ENCODE results near the gene GGA1. TPM values are rescaled to one million over a fixed set of nuclear protein-coding genes. Genes with fewer than 3 reads are reported as not detected.

The GGA1 gene
- total and polyA plus RNA-seq, 2 of the 4 experiments (the other 2 are of a cell fraction) = 17.2 to 48.5 TPM

DNA sequence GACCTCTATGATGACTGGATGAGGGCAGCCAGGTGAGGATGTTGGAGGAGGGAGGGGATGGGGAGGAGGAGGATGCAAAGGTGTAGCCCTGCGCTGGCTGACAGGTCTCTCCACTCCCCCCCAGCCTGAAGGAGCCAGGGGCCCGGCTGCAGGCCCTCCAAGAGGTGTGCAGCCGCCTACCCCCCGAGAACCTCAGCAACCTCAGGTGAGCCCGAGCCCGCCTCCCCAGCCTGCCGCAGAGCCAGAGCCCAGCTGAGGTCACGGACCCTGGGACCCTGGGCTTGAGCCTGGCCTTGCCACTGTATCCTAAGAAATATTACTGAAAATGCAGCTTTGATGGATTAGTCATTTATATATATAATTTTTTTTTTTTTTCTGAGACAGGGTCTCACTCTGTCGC, 38.7 kb downstream of the GGA1 start:
- no peak overlapping the region for H2BK20ac ChIP-seq (ENCODE audit: low read depth, low read length)
- DNase-seq (no peak), ATAC-seq (ENCODE audit: low read depth) (no peak)
- peaks cover 65% of the 10 kb centered on the region for H3K36me3 ChIP-seq (ENCODE audit: control insufficient read depth, insufficient read depth, low read length)
- H3K4me1 ChIP-seq (ENCODE audit: control insufficient read depth, insufficient read depth, low read length) = peaks cover 4% of the 10 kb centered on the region
- H4K8ac ChIP-seq (ENCODE audit: low read depth in 2 of 2, low read length in 2 of 2) = no peak overlapping the region
- no peaks in the 10 kb centered on the region for H3K9me1 ChIP-seq (ENCODE audit: insufficient read depth, low read length)
- H2BK5ac ChIP-seq (ENCODE audit: low read depth, low read length, poor library complexity, severe bottlenecking) = no peak overlapping the region
- H2AK9ac ChIP-seq (replicated peaks; ENCODE audit: low read depth, low read length, poor library complexity) = no peak overlapping the region
- BruUV-seq (replicated peaks) = no TSS peak
- H3K9me3 ChIP-seq (ENCODE audit: control insufficient read depth, insufficient read depth, low read length) = no peaks in the 10 kb centered on the region
- no peak overlapping the region for H3K14ac ChIP-seq (replicated peaks; ENCODE audit: low read depth, low read length)
- ChIA-PET POLR2A (ENCODE audit: unreplicated experiment) (no interaction called here), CTCF (interaction anchor here (0.7 kb wide), 1 partner anchor 39 kb away, joined by 3 read pairs; the partner anchor contains the start of gene GGA1)
- H3K27me3 ChIP-seq (ENCODE audit: control insufficient read depth, insufficient read depth, low read length) = no peaks in the 10 kb centered on the region
- no peak overlapping the region for H3K56ac ChIP-seq (ENCODE audit: extremely low read depth, insufficient read depth, low read length)
- no peak overlapping the region for H2AK5ac ChIP-seq (ENCODE audit: low read depth, low read length)
- 100% methylated on average over 2 of the region's 9 CpGs; no CpG with 5 or more reads in 1 of the 2 experiments for WGBS, 2 experiments (ENCODE audit: extremely low coverage in 2 of 2, insufficient read length in 1 of 2)
- H3K27ac ChIP-seq (ENCODE audit: insufficient read depth, low read length) = no peak overlapping the region
- H2BK15ac ChIP-seq (ENCODE audit: low read depth, low read length) = no peak overlapping the region
- TF ChIP-seq, protein P1, sequence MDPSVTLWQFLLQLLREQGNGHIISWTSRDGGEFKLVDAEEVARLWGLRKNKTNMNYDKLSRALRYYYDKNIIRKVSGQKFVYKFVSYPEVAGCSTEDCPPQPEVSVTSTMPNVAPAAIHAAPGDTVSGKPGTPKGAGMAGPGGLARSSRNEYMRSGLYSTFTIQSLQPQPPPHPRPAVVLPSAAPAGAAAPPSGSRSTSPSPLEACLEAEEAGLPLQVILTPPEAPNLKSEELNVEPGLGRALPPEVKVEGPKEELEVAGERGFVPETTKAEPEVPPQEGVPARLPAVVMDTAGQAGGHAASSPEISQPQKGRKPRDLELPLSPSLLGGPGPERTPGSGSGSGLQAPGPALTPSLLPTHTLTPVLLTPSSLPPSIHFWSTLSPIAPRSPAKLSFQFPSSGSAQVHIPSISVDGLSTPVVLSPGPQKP (IDR thresholded peaks at IDR 0.05; ENCODE audit: borderline replicate concordance, low read depth, low read length) = no peak
- TF ChIP-seq SMC3 (IDR thresholded peaks at IDR 0.05; ENCODE audit: low read depth, low read length) (no peak), FOS (IDR thresholded peaks at IDR 0.05; ENCODE audit: low read depth, low read length) (no peak), MAZ (IDR thresholded peaks at IDR 0.05; ENCODE audit: borderline replicate concordance, low read depth, low read length) (no peak), RCOR1 (IDR thresholded peaks at IDR 0.05; ENCODE audit: insufficient replicate concordance, low read length) (no peak), POLR2A (IDR thresholded peaks at IDR 0.05; ENCODE audit: low read depth, low read length) (no peak), MAFK (IDR thresholded peaks at IDR 0.05; ENCODE audit: low read depth, low read length) (no peak), BHLHE40 (IDR thresholded peaks at IDR 0.05; ENCODE audit: low read depth, low read length) (no peak), CHD1 (IDR thresholded peaks at IDR 0.05; ENCODE audit: low read depth, low read length) (no peak), RFX5 (IDR thresholded peaks at IDR 0.05; ENCODE audit: low read depth, low read length) (no peak), NFE2L2 (IDR thresholded peaks at IDR 0.05; ENCODE audit: low read depth, low read length) (no peak), MXI1 (IDR thresholded peaks at IDR 0.05; ENCODE audit: borderline replicate concordance, low read depth, low read length) (no peak), CEBPB (IDR thresholded peaks at IDR 0.05; ENCODE audit: low read depth, low read length) (no peak), RAD21 (IDR thresholded peaks at IDR 0.05; ENCODE audit: low read length) (no peak)
- TF ChIP-seq, protein P2, sequence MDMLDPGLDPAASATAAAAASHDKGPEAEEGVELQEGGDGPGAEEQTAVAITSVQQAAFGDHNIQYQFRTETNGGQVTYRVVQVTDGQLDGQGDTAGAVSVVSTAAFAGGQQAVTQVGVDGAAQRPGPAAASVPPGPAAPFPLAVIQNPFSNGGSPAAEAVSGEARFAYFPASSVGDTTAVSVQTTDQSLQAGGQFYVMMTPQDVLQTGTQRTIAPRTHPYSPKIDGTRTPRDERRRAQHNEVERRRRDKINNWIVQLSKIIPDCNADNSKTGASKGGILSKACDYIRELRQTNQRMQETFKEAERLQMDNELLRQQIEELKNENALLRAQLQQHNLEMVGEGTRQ (IDR thresholded peaks at IDR 0.05; ENCODE audit: low read depth, low read length) = no peak
- TF ChIP-seq, protein P3, sequence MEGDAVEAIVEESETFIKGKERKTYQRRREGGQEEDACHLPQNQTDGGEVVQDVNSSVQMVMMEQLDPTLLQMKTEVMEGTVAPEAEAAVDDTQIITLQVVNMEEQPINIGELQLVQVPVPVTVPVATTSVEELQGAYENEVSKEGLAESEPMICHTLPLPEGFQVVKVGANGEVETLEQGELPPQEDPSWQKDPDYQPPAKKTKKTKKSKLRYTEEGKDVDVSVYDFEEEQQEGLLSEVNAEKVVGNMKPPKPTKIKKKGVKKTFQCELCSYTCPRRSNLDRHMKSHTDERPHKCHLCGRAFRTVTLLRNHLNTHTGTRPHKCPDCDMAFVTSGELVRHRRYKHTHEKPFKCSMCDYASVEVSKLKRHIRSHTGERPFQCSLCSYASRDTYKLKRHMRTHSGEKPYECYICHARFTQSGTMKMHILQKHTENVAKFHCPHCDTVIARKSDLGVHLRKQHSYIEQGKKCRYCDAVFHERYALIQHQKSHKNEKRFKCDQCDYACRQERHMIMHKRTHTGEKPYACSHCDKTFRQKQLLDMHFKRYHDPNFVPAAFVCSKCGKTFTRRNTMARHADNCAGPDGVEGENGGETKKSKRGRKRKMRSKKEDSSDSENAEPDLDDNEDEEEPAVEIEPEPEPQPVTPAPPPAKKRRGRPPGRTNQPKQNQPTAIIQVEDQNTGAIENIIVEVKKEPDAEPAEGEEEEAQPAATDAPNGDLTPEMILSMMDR (conservative IDR thresholded peaks at IDR 0.05; ENCODE audit: low read depth, low read length) = no peak
- peaks cover 0 to 17% of the 10 kb centered on the region in 2 experiments; a peak in 2 of 4 replicates for H3K79me1 ChIP-seq (ENCODE audit: low read depth in 1 of 2, low read length in 2 of 2)
- H3K4me2 ChIP-seq (ENCODE audit: low read depth, low read length) = no peak overlapping the region
- H3K18ac ChIP-seq (ENCODE audit: low read depth, low read length) = no peak overlapping the region
- no peak overlapping the region for H3K4me3 ChIP-seq (ENCODE audit: insufficient read depth, low read depth, low read length)
- no peak overlapping the region for H2BK120ac ChIP-seq (ENCODE audit: low read depth, low read length)
- intact Hi-C loops (cut with micrococcal nuclease) = no loop called here
- H4K91ac ChIP-seq (ENCODE audit: insufficient read depth, low read depth, low read length) = no peak overlapping the region
- no peak overlapping the region for H3K23ac ChIP-seq (ENCODE audit: low read depth, low read length)
- H3K4ac ChIP-seq (ENCODE audit: low read depth, low read length) = no peak overlapping the region
- H4K5ac ChIP-seq (ENCODE audit: low read depth, low read length) = no peak overlapping the region
- dilution Hi-C loops (cut with HindIII; ENCODE audit: low sequenced_read_pairs, unreplicated experiment) = no loop called here
- no peak overlapping the region for H2AFZ ChIP-seq (replicated peaks; ENCODE audit: low read length, poor library complexity)
- peaks cover 9% of the 10 kb centered on the region for H4K20me1 ChIP-seq (ENCODE audit: insufficient read depth, low read length)
- H3K9ac ChIP-seq (ENCODE audit: low read depth, low read length) = no peak overlapping the region
- in situ Hi-C loops (cut with MboI; ENCODE audit: low sequenced_read_pairs) = loop anchor here (5.0 kb wide), 1 partner anchor 35 kb away; no protein-coding TSS in a partner anchor

Measured in IMR-90 (cell line).